ENCODE measurements around the gene OLFML3.

GRCh38 chr1:113977906-113978305, 1.4 kb upstream of the OLFML3 start:
- TF ChIP-seq CTCF (IDR thresholded peaks at IDR 0.05) = no peak
- no peak for TF ChIP-seq POLR2A (IDR thresholded peaks at IDR 0.05)
